ENCODE data around the gene VSTM2B. TPM values are rescaled to one million over a fixed set of nuclear protein-coding genes. Genes with fewer than 3 reads are reported as not detected.

The VSTM2B gene
- total and polyA plus RNA-seq, 2 donors = not detected

- 75% methylated on average over 9 of the region's 9 CpGs for WGBS
- Histone ChIP-seq H3K4me1 (ENCODE audit: insufficient read depth) (no peaks in the 10 kb centered on the region), H3K4me3 (ENCODE audit: low read depth, low read length) (no peak overlapping the region), H3K36me3 (ENCODE audit: insufficient read depth) (no peaks in the 10 kb centered on the region), H3K27ac (ENCODE audit: low read depth) (no peak overlapping the region)
- no peak for DNase-seq (ENCODE audit: extremely low spot score)
These were observed 43.5 kb downstream of the VSTM2B start for GRCh38 chr19:29569038-29569911.

- H3K4me3 ChIP-seq (ENCODE audit: low read depth, low read length) = no peak overlapping the region
- H3K27ac ChIP-seq (ENCODE audit: low read depth) = no peak overlapping the region
- no peaks in the 10 kb centered on the region for H3K36me3 ChIP-seq (ENCODE audit: insufficient read depth)
- no peak for DNase-seq (ENCODE audit: extremely low spot score)
- 75% methylated on average over 6 of the region's 6 CpGs for WGBS
- no peaks in the 10 kb centered on the region for H3K4me1 ChIP-seq (ENCODE audit: insufficient read depth)
These were observed 45.4 kb downstream of the VSTM2B start for GRCh38 chr19:29571181-29571580.

- DNase-seq (ENCODE audit: extremely low spot score) = no peak
- Histone ChIP-seq H3K36me3 (ENCODE audit: insufficient read depth) (no peaks in the 10 kb centered on the region), H3K4me3 (ENCODE audit: low read depth, low read length) (no peak overlapping the region), H3K27ac (ENCODE audit: low read depth) (no peak overlapping the region), H3K4me1 (ENCODE audit: insufficient read depth) (no peaks in the 10 kb centered on the region)
- WGBS = 18% methylated on average over 7 of the region's 7 CpGs
These were observed 47.7 kb downstream of the VSTM2B start for GRCh38 chr19:29573486-29573885.

GRCh38 chr19:29574510-29574909 lies 48.7 kb downstream of the VSTM2B start:
- no peak overlapping the region for H3K27ac ChIP-seq (ENCODE audit: low read depth)
- DNase-seq (ENCODE audit: extremely low spot score) = no peak
- no peaks in the 10 kb centered on the region for H3K4me1 ChIP-seq (ENCODE audit: insufficient read depth)
- H3K4me3 ChIP-seq (ENCODE audit: low read depth, low read length) = no peak overlapping the region
- 20% methylated on average over 3 of the region's 3 CpGs for WGBS
- no peaks in the 10 kb centered on the region for H3K36me3 ChIP-seq (ENCODE audit: insufficient read depth)

GRCh38 chr19:29576046-29576606 lies 50.3 kb downstream of the VSTM2B start:
- H3K27ac ChIP-seq (ENCODE audit: low read depth) = no peak overlapping the region
- 29% methylated on average over 14 of the region's 14 CpGs for WGBS
- no peaks in the 10 kb centered on the region for H3K36me3 ChIP-seq (ENCODE audit: insufficient read depth)
- H3K4me1 ChIP-seq (ENCODE audit: insufficient read depth) = no peaks in the 10 kb centered on the region
- H3K4me3 ChIP-seq (ENCODE audit: low read depth, low read length) = no peak overlapping the region
- no peak for DNase-seq (ENCODE audit: extremely low spot score)

GRCh38 chr19:29576761-29577648 lies 51.2 kb downstream of the VSTM2B start:
- no peak overlapping the region for H3K4me3 ChIP-seq (ENCODE audit: low read depth, low read length)
- no peaks in the 10 kb centered on the region for H3K36me3 ChIP-seq (ENCODE audit: insufficient read depth)
- no peak for DNase-seq (ENCODE audit: extremely low spot score)
- 61% methylated on average over 15 of the region's 15 CpGs for WGBS
- H3K4me1 ChIP-seq (ENCODE audit: insufficient read depth) = no peaks in the 10 kb centered on the region
- H3K27ac ChIP-seq (ENCODE audit: low read depth) = no peak overlapping the region

GRCh38 chr19:29577649-29577963 lies 51.8 kb downstream of the VSTM2B start:
- H3K4me1 ChIP-seq (ENCODE audit: insufficient read depth) = no peaks in the 10 kb centered on the region
- H3K36me3 ChIP-seq (ENCODE audit: insufficient read depth) = no peaks in the 10 kb centered on the region
- H3K4me3 ChIP-seq (ENCODE audit: low read depth, low read length) = no peak overlapping the region
- DNase-seq (ENCODE audit: extremely low spot score) = no peak
- 60% methylated on average over 3 of the region's 3 CpGs for WGBS
- H3K27ac ChIP-seq (ENCODE audit: low read depth) = no peak overlapping the region

GRCh38 chr19:29578349-29578748 lies 52.6 kb downstream of the VSTM2B start:
- 66% methylated on average over 8 of the region's 8 CpGs for WGBS
- Histone ChIP-seq H3K4me1 (ENCODE audit: insufficient read depth) (no peaks in the 10 kb centered on the region), H3K36me3 (ENCODE audit: insufficient read depth) (no peaks in the 10 kb centered on the region), H3K4me3 (ENCODE audit: low read depth, low read length) (no peak overlapping the region), H3K27ac (ENCODE audit: low read depth) (no peak overlapping the region)
- no peak for DNase-seq (ENCODE audit: extremely low spot score)

GRCh38 chr19:29579308-29579910 lies 53.6 kb downstream of the VSTM2B start:
- no peak for DNase-seq (ENCODE audit: extremely low spot score)
- 78% methylated on average over 6 of the region's 6 CpGs for WGBS
- no peak overlapping the region for H3K4me3 ChIP-seq (ENCODE audit: low read depth, low read length)
- no peaks in the 10 kb centered on the region for H3K36me3 ChIP-seq (ENCODE audit: insufficient read depth)
- H3K4me1 ChIP-seq (ENCODE audit: insufficient read depth) = no peaks in the 10 kb centered on the region
- no peak overlapping the region for H3K27ac ChIP-seq (ENCODE audit: low read depth)

- Histone ChIP-seq H3K27ac (ENCODE audit: low read depth) (no peak overlapping the region), H3K36me3 (ENCODE audit: insufficient read depth) (no peaks in the 10 kb centered on the region), H3K4me1 (ENCODE audit: insufficient read depth) (no peaks in the 10 kb centered on the region), H3K4me3 (ENCODE audit: low read depth, low read length) (no peak overlapping the region)
- 42% methylated on average over 1 of the region's 1 CpG for WGBS
- DNase-seq (ENCODE audit: extremely low spot score) = no peak
These were observed 55.6 kb downstream of the VSTM2B start for GRCh38 chr19:29581398-29581797.

- no peak for DNase-seq (ENCODE audit: extremely low spot score)
- Histone ChIP-seq H3K4me3 (ENCODE audit: low read depth, low read length) (no peak overlapping the region), H3K27ac (ENCODE audit: low read depth) (no peak overlapping the region), H3K4me1 (ENCODE audit: insufficient read depth) (no peaks in the 10 kb centered on the region), H3K36me3 (ENCODE audit: insufficient read depth) (no peaks in the 10 kb centered on the region)
- WGBS = 37% methylated on average over 1 of the region's 1 CpG
These were observed 57.6 kb downstream of the VSTM2B start for GRCh38 chr19:29583196-29583999.

- 59% methylated on average over 2 of the region's 2 CpGs for WGBS
- no peak overlapping the region for H3K27ac ChIP-seq (ENCODE audit: low read depth)
- H3K4me1 ChIP-seq (ENCODE audit: insufficient read depth) = no peaks in the 10 kb centered on the region
- no peak overlapping the region for H3K4me3 ChIP-seq (ENCODE audit: low read depth, low read length)
- no peaks in the 10 kb centered on the region for H3K36me3 ChIP-seq (ENCODE audit: insufficient read depth)
- DNase-seq (ENCODE audit: extremely low spot score) = no peak
These were observed 60.6 kb downstream of the VSTM2B start for GRCh38 chr19:29586401-29586800.

- Histone ChIP-seq H3K4me1 (ENCODE audit: insufficient read depth) (no peaks in the 10 kb centered on the region), H3K27ac (ENCODE audit: low read depth) (no peak overlapping the region), H3K36me3 (ENCODE audit: insufficient read depth) (no peaks in the 10 kb centered on the region), H3K4me3 (ENCODE audit: low read depth, low read length) (no peak overlapping the region)
- 70% methylated on average over 3 of the region's 3 CpGs for WGBS
- DNase-seq (ENCODE audit: extremely low spot score) = no peak
These were observed 61.3 kb downstream of the VSTM2B start for GRCh38 chr19:29587059-29587458.

Data from urinary bladder (tissue), 4 donors.